EL (cell line): Measurements from ENCODE around the gene CKMT2.
A peak's percentile ranks its signal among the peaks of the same experiment; 100 is the strongest.

Experiments used
- DNase-seq: peaks from one replicate; pipeline ENCODE4 v3.0.0-alpha.2; 2016

The CKMT2 gene

GRCh38 chr5:81313278-81313677, 80.2 kb downstream of the CKMT2 start:
- DNase-seq: no peak

DNA sequence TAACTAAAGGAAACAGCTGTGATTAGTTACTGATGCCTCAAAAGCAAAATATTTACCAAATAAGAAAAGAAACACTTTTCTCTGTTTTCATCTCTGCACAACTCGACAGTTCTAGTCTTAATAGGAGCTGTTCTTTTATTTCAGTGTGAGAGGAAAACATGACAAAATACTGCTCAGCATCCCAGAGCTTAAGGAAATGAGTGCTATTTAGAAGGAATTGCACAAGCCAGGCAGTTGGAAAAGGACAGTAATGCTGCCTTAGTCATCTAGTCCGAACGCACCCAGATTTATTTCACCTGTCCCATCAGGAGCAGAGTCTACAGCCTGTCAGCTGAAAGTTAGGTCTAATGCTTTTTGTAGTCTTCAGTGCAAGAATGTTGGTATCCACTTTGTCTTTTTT, 80.6 kb downstream of the CKMT2 start:
- no peak for DNase-seq

DNA sequence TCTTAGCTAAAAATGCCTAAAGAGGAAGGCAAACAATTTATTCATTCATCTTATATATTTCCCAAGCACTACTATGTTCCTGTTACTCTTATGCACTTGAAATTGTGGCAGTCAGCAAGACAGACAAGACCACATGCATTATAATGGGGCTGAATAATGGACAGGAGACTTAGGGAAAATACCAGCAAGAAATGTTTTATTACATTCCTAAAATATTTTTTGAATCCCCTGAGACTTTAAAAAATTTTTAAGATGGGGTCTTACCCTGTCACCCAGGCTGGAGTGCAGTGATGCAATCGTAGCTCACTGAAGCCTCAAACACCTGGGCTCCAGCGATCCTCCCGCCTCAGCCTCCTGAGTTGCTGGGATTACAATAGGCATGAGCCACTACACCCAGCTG, 81.5 kb downstream of the CKMT2 start:
- peak; percentile 7 for DNase-seq

GRCh38 chr5:81315336-81315735, 82.2 kb downstream of the CKMT2 start:
- peak; percentile 79 for DNase-seq

DNA sequence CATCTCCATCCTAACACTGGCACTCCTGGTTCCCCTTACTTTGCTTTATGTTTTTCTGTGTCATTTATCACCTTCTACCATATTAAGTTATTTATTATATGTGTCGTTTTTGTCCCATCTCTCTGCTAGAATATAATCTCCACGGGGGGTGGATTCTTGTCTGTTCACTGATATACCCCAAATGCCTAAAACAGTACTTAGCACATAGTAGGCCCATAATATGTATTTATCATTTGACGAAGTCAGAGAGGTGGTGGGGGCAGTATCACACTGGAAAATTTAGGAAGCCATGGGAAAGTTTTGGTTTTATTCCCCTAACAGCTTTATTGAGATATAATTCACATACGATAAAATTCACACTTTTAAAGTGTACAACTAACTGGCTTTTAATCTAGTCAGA, 82.7 kb downstream of the CKMT2 start:
- no peak for DNase-seq
